ENCODE measurements around the gene ST6GALNAC1. TPM values are rescaled to one million over a fixed set of nuclear protein-coding genes. Genes with fewer than 3 reads are reported as not detected.

The ST6GALNAC1 gene
- total RNA-seq, 1 donor from 2014 or later: not detected

- no peak for DNase-seq
Measured at GRCh38 chr17:76675648-76676047, 32.1 kb upstream of the ST6GALNAC1 start.

GRCh38 chr17:76674600-76674999 lies 31.0 kb upstream of the ST6GALNAC1 start:
- no peak for DNase-seq

- DNase-seq: no peak
Measured at GRCh38 chr17:76673729-76674128, 30.2 kb upstream of the ST6GALNAC1 start.

- no peak for DNase-seq
Measured at GRCh38 chr17:76672892-76673291, 29.3 kb upstream of the ST6GALNAC1 start.

GRCh38 chr17:76672270-76672851 lies 28.8 kb upstream of the ST6GALNAC1 start:
- peak; percentile 39 for DNase-seq

- no peak for DNase-seq
Measured at GRCh38 chr17:76671912-76672262, 28.3 kb upstream of the ST6GALNAC1 start.

GRCh38 chr17:76671123-76671911 lies 27.8 kb upstream of the ST6GALNAC1 start:
- peak; percentile 100 for DNase-seq

- DNase-seq: no peak
Measured at GRCh38 chr17:76670718-76671122, 27.2 kb upstream of the ST6GALNAC1 start.

GRCh38 chr17:76670020-76670717 lies 26.6 kb upstream of the ST6GALNAC1 start:
- DNase-seq: peak; percentile 32

- no peak for DNase-seq
Measured at GRCh38 chr17:76667786-76668453, 24.4 kb upstream of the ST6GALNAC1 start.

GRCh38 chr17:76667491-76667755 lies 23.9 kb upstream of the ST6GALNAC1 start:
- DNase-seq: no peak

- no peak for DNase-seq
Measured at GRCh38 chr17:76660656-76661042, 17.1 kb upstream of the ST6GALNAC1 start.

- peak; percentile 23 for DNase-seq
Measured at GRCh38 chr17:76659928-76660655, 16.5 kb upstream of the ST6GALNAC1 start.

- no peak for DNase-seq
Measured at GRCh38 chr17:76658242-76658662, 14.7 kb upstream of the ST6GALNAC1 start.

- DNase-seq: no peak
Measured at GRCh38 chr17:76657505-76658241, 14.1 kb upstream of the ST6GALNAC1 start.

GRCh38 chr17:76654408-76654807 lies 10.9 kb upstream of the ST6GALNAC1 start:
- DNase-seq: no peak

- no peak for DNase-seq
Measured at GRCh38 chr17:76650504-76650903, 6.9 kb upstream of the ST6GALNAC1 start.

- no peak for DNase-seq
Measured at GRCh38 chr17:76646712-76647111, 3.2 kb upstream of the ST6GALNAC1 start.

- no peak for DNase-seq
Measured at GRCh38 chr17:76645481-76645880, 1.9 kb upstream of the ST6GALNAC1 start.

GRCh38 chr17:76644995-76645394 lies 1.4 kb upstream of the ST6GALNAC1 start:
- no peak for DNase-seq

GRCh38 chr17:76642994-76643393 lies 563 bp downstream of the ST6GALNAC1 start:
- DNase-seq: no peak

GRCh38 chr17:76642032-76642561 lies 1.5 kb downstream of the ST6GALNAC1 start:
- DNase-seq: no peak

Measured in dermis blood vessel endothelial cell (primary cell).